Stimulated activated naive CD8-positive, alpha-beta T cell treated with anti-CD3 and anti-CD28 coated beads, Interleukin-15, Interleukin-2, amounts not matched to agents 100 U/mL and 50 U/mL, for 24 hours (primary cell): ENCODE measurements around the gene DLG5.

ENCODE experiments used
- ATAC-seq: fragments of 150-1000 bp; cut with Tn5 transposase; one replicate; pipeline ENCODE4 v1.10.0; 2021
- DNase-seq: peaks from one replicate; pipeline ENCODE4 v3.0.0; 2021

Gene DLG5

DNA sequence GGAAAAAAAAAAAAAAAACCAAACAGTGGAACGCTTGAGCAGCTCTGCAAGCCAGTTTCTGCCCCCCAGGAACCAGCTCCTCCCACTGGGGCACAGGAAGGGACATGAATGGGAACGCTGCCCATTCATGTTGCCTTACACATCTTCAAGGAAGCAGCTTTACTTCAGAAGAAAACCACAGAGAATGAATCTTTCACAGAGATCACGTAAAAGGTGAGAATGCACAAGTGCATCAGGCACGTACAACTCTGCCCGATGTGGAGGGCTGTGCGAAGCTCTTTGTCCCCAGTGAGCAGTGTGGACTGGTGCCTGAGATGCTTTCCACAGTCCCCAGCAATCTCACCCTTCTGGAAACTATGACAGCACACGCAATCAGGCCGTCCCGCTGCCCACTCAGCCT, 106.2 kb downstream of the DLG5 start:
- DNase-seq (no peak), ATAC-seq (peak; percentile 51)

- DNase-seq (no peak), ATAC-seq (no peak)
Measured at GRCh38 chr10:77819210-77820112, 107.1 kb downstream of the DLG5 start.

DNA sequence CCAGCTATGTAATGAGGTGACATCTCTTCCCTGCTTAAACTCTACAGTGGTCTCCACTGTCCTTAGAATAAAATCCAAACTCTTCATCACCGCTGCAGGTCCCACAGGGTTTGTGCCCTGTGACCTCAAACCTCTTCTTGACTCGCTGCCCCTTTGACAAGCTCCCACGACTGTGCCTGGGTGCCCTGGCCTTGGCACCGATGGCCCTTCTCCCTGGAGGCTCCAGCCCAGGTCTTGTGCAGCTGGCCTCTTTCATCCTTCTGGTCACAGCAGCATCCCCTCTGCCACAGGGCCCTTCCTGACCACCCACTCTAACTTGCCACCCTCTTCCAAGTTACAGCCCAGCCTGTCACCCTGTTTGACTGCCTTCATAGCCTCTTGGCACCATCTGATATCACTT, 108.2 kb downstream of the DLG5 start:
- no peak for DNase-seq
- ATAC-seq, result no peak

- DNase-seq (no peak), ATAC-seq (no peak)
Measured at GRCh38 chr10:77817541-77817940, 109.0 kb downstream of the DLG5 start.

- DNase-seq (no peak), ATAC-seq (no peak)
Measured at GRCh38 chr10:77816311-77816710, 110.2 kb downstream of the DLG5 start.

- ATAC-seq, result no peak
- DNase-seq, result no peak
Measured at GRCh38 chr10:77812741-77813140, 113.8 kb downstream of the DLG5 start.

DNA sequence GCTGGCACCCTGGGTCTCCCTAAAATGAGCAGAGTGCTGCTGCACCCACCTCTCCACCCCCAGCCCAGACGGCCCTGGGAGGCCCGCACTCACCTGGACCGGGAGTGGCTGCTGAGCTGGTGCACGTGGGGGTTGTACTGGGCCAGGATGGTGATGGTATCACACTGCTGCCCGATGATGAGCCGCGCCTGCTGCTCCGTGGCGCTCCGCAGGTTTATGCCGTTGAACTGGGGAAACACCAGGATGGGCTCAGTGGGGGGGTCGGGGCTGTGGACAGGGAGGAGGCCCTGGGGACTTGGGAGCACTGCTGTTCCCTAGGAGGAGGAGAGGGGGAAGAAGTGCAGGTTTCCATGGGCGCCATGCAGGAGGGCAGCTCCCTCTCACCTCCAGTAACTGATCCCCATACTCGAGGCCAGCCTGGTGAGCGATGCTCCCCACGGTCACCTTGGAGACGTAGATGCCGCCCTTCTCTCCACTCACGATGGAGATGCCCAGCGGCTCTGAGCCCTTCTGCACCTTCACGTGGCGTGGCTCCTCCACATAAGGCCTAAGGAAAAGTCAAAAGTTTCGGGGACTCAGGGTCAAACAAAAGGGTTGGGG, 114.6 kb downstream of the DLG5 start:
- DNase-seq (no peak), ATAC-seq (no peak)

DNA sequence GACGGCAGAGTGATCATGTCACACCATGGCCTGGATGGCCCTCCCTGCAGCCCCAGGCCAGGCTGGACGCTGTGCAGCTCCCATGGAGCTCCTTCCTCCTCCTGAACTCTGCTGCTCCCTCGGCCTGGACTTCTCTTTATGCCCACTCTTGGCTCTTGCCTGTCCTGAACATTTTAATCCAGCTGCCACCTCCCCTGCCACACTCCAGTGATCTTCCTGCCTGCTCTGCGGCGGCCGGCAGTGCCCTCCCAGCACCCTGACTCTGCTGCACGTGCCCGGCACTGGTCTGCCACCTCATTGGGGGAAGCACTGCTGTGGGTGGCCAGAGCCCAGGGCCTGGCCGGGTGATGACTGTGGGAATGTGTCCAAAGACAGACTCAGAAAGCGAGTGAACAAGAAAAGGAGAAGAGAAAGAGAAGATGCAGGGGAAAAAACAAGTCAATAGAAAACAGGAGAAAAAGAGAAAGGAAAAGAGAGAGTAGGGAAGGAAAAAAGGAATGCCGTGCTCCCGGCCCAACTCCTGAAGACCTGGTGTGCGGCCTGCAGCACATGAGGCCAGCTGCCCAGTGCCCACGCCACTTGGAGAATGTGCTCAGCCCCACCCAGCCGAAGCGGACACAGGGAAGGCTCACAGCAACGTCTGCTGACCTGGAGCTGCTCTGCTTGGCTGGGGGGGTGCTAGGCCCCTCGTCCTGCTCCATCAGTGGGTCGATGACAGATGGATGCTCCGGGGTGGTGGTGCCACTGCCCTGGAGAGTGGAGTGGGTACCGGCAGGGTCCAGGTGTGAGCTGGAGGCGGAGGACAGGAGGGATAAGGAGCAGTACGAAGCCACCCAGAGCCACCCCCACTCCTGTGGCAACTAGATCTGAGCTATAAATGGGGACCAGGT, 115.9 kb downstream of the DLG5 start:
- DNase-seq, result no peak
- no peak for ATAC-seq

DNA sequence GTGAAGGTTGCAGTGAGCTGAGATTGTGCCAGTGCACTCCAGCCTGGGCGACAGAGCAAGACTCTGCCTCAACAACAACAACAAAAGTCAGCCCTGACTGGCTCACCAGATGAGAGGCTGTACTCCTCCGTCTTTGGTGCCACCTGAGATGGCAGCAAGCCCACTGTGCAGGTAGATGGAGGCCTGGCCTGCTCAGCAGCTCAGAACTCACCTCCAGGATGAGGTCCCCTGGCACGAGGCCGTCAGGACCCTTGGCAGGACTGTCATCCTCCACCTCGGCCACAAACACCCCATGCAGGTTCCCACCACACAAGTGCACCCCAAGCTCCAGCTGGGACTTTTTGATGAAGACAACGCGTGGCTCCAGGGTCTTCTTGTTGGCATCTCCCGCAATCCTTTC, 117.2 kb downstream of the DLG5 start:
- ATAC-seq (no peak), DNase-seq (no peak)

- no peak for ATAC-seq
- DNase-seq, result no peak
Measured at GRCh38 chr10:77807706-77808105, 118.8 kb downstream of the DLG5 start.

GRCh38 chr10:77806511-77807157, 119.9 kb downstream of the DLG5 start:
- DNase-seq (no peak), ATAC-seq (no peak)

GRCh38 chr10:77805676-77806075, 120.9 kb downstream of the DLG5 start:
- ATAC-seq (no peak), DNase-seq (no peak)

- no peak for ATAC-seq
- DNase-seq, result no peak
Measured at GRCh38 chr10:77804371-77804770, 122.2 kb downstream of the DLG5 start.

GRCh38 chr10:77801474-77802161, 124.9 kb downstream of the DLG5 start:
- ATAC-seq, result peak; percentile 91
- DNase-seq, result peak; percentile 57

GRCh38 chr10:77800738-77801266, 125.8 kb downstream of the DLG5 start:
- ATAC-seq, result no peak
- DNase-seq, result no peak

DNA sequence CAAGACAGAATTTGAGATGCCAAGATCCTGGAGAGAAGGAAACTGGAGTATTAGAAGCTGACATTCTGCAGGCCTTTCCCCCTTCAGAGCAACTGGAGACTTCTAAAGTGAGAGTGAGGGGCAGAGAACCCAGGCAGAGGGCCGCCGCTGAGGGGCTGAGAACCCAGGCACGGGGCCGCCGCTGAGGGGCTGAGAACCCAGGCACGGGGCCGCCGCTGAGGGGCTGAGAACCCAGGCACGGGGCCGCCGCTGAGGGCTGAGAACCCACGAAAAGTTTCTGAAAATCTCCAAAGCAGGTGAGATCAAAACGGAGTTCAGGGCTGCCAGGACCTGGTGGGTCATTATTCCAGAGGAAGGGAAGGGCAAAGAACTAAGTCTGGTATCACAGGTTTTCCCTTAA, 126.2 kb downstream of the DLG5 start:
- DNase-seq, result no peak

DNA sequence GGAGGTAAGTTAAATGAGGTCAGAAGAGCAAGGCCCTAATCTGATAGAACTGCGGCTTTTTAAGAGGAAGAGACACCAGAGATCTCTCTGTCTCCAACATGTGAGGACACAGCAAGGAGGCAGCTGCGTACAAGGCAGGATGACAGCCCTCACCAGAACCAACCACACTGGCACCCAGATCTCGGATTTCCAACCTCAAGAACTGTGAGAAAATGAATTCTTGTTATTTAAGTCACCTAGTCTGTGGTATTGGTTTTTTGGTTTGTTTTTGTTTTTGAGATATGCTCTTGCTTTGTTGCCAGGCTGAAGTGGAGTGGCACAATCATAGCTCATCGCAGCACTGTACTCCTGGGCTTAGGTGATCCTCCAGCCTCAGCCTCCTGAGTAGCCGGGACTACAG, 127.2 kb downstream of the DLG5 start:
- no peak for ATAC-seq
- DNase-seq, result no peak

More for the DNA sequence above, 126.2 kb downstream of the DLG5 start:
- ATAC-seq, result no peak

DNA sequence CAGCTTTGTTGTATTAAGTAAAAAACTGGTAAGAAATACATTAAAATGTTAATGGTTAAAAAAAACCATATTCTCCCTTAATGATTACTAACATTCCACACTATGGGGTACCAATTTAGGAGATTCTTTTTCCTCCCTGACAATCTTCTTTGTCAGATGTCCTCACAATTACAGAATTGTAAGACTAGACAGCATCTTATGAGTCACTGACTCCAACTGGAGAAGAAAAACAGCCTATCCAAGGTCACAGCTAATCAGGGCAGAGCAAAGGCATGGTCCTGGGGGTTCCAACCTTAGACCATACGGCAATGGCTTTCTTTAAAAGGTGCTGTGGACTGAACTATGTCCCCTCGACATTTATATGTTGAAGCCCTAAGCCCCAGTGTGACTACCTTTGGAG, 127.6 kb downstream of the DLG5 start:
- ATAC-seq (no peak), DNase-seq (no peak)

GRCh38 chr10:77796311-77796915, 130.1 kb downstream of the DLG5 start:
- ATAC-seq, result no peak

DNA sequence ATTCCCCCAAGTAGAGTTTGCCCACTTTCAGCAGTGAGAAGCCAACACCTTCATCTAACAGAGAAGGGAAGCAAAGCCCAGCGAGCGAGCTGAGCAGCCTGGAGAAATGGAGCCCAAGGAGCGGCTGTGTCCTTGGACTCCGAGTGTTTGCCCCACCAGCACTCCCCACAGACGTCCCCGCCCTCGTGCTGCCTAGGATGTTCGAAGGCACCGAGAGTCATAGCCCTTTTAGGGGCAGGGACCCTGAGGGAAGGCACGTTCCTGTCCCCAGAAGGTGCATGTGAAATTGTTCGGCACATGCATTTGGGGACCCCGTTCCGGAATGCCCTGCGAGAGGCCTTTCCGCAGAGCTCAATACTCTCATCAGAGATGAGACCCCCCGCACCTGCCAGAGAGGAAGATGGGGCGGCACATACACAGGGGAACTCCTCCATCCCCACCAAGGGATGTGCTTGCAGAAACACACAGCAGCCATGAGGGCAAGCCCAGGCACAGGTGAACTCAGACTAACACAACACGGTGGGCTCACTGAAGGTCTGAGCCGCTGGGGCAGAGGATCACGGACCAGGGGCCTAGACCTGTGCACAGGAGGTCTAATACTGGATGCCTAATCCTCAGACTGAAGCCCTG, 131.0 kb downstream of the DLG5 start:
- DNase-seq (no peak), ATAC-seq (no peak)

More at GRCh38 chr10:77796311-77796915, 130.1 kb downstream of the DLG5 start:
- DNase-seq, result no peak
